Endodermal cell (in vitro differentiated cells): ENCODE measurements around the gene SEPTIN7. TPM values are rescaled to one million over a fixed set of nuclear protein-coding genes. Genes with fewer than 3 reads are reported as not detected.

Experiments
- DNase-seq: peaks from one replicate; pipeline ENCODE4 v3.0.0-alpha.2; 2017
- H3K27ac ChIP-seq: 2 replicates; pipeline ENCODE4 v1.5.1; 2013; ENCODE audit warnings: mild to moderate bottlenecking, low read depth, low read length, moderate library complexity
- H3K27me3 ChIP-seq: 2 replicates; pipeline ENCODE4 v1.6.1; 2013; ENCODE audit warnings: mild to moderate bottlenecking, low read length, moderate library complexity; ENCODE audit not compliant: insufficient read depth, control insufficient read depth, poor library complexity, severe bottlenecking
- H3K36me3 ChIP-seq: 2 replicates; pipeline ENCODE4 v1.7.0; 2013; ENCODE audit warnings: mild to moderate bottlenecking, low read length, moderate library complexity; ENCODE audit not compliant: control insufficient read depth, insufficient read depth
- H3K4me1 ChIP-seq: one replicate; pipeline ENCODE4 v1.7.0; 2013; ENCODE audit warnings: low read length; ENCODE audit not compliant: control insufficient read depth, insufficient read depth
- H3K4me3 ChIP-seq: 2 replicates; pipeline ENCODE4 v1.5.1; 2013; ENCODE audit warnings: mild to moderate bottlenecking, low read length, moderate library complexity
- H3K9ac ChIP-seq: 2 replicates; pipeline ENCODE4 v1.6.1; 2013; ENCODE audit warnings: mild to moderate bottlenecking, low read length, moderate library complexity; ENCODE audit not compliant: poor library complexity, severe bottlenecking; ENCODE audit errors: extremely low read depth
- H3K9me3 ChIP-seq: 2 replicates; pipeline ENCODE4 v1.6.1; 2013; ENCODE audit warnings: mild to moderate bottlenecking, low read length, moderate library complexity; ENCODE audit not compliant: control insufficient read depth
- H3K27ac Mint-ChIP-seq: 2 replicates; pipeline ENCODE4 v1.8.0; 2020; ENCODE audit warnings: mixed read lengths
- H3K27me3 Mint-ChIP-seq: 2 replicates; pipeline ENCODE4 v1.8.0; 2021; ENCODE audit warnings: mild to moderate bottlenecking, mixed read lengths; ENCODE audit not compliant: insufficient read depth
- H3K36me3 Mint-ChIP-seq: 2 replicates; pipeline ENCODE4 v1.8.0; 2020; ENCODE audit warnings: low read depth, mixed read lengths
- H3K4me1 Mint-ChIP-seq: 2 replicates; pipeline ENCODE4 v1.8.0; 2020; ENCODE audit warnings: mixed read lengths
- H3K4me3 Mint-ChIP-seq: 2 replicates; pipeline ENCODE4 v1.8.0; 2020; ENCODE audit warnings: mild to moderate bottlenecking, moderate library complexity, mixed read lengths
- H3K9me3 Mint-ChIP-seq: 2 replicates; pipeline ENCODE4 v1.8.0; 2020; ENCODE audit warnings: mild to moderate bottlenecking, mixed read lengths
- WGBS, 2 experiments: methylation state at CpG; one replicate each; pipeline versions ENCODE4 v1.1.5 to v1.1.7; 2013; ENCODE audit warnings: missing lambda C conversion rate in 2 of 2, mixed read lengths in 1 of 2; ENCODE audit not compliant: insufficient coverage in 1 of 2, insufficient read length in 1 of 2; 5-methylcytosine and 5-hydroxymethylcytosine counted together
- total RNA-seq, 2 donors: library from RNA; stranded (reverse); fragmentation: NEBNext Ultra II Directional in 1 of 2; extraction: Animal tissue kit (Norgen Biotek cat#: 25700) in 1 of 2; gene quantifications; 2 replicates in 1 of 2; 3 replicates in 1 of 2; pipeline ENCODE4 v1.2.1, GENCODE V29; 2021
- TF ChIP-seq, protein P1 (sequence below): fragments of 200-600 bp; sonication (generic); conservative IDR thresholded peaks from 2 replicates; pipeline ENCODE4 v1.5.0; 2021; ENCODE audit warnings: antibody characterized with exemption, mild to moderate bottlenecking

The SEPTIN7 gene
- total RNA-seq, 2 donors from 2014 or later = 206 to 216 TPM

DNA sequence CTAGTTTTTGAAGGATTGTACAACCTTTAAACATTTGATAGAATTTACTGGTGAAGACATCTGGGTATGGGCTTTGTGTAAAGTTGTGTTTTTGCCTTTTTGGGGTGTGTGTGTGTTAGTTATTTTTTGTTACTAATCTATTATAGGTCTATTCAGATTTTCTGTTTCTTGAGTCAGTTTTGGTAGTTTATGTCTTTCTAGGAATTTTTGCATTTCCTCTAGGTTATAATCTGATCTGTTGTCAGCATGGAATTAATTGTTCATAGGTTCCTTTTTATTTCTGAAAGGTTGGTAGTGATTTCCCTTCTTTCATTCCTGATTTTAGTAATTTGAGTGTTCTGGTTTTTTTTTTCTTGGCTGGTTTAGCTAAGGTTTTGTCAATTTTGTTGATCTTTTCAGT lies 17.7 kb downstream of the SEPTIN7 start:
- Mint-ChIP-seq H3K4me1 (peaks cover 25% of the 10 kb centered on the region), H3K27me3 (no peaks in the 10 kb centered on the region), H3K4me3 (no peak overlapping the region), H3K27ac (no peak overlapping the region), H3K9me3 (peaks cover 9% of the 10 kb centered on the region), H3K36me3 (peaks cover 22% of the 10 kb centered on the region)
- no peak for DNase-seq
- TF ChIP-seq, protein P1, sequence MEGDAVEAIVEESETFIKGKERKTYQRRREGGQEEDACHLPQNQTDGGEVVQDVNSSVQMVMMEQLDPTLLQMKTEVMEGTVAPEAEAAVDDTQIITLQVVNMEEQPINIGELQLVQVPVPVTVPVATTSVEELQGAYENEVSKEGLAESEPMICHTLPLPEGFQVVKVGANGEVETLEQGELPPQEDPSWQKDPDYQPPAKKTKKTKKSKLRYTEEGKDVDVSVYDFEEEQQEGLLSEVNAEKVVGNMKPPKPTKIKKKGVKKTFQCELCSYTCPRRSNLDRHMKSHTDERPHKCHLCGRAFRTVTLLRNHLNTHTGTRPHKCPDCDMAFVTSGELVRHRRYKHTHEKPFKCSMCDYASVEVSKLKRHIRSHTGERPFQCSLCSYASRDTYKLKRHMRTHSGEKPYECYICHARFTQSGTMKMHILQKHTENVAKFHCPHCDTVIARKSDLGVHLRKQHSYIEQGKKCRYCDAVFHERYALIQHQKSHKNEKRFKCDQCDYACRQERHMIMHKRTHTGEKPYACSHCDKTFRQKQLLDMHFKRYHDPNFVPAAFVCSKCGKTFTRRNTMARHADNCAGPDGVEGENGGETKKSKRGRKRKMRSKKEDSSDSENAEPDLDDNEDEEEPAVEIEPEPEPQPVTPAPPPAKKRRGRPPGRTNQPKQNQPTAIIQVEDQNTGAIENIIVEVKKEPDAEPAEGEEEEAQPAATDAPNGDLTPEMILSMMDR = no peak
- Histone ChIP-seq H3K27me3 (no peaks in the 10 kb centered on the region), H3K36me3 (peaks cover 8% of the 10 kb centered on the region), H3K4me1 (no peaks in the 10 kb centered on the region), H3K27ac (no peak overlapping the region), H3K4me3 (no peak overlapping the region), H3K9me3 (peaks cover 16% of the 10 kb centered on the region), H3K9ac (no peak overlapping the region)

DNA sequence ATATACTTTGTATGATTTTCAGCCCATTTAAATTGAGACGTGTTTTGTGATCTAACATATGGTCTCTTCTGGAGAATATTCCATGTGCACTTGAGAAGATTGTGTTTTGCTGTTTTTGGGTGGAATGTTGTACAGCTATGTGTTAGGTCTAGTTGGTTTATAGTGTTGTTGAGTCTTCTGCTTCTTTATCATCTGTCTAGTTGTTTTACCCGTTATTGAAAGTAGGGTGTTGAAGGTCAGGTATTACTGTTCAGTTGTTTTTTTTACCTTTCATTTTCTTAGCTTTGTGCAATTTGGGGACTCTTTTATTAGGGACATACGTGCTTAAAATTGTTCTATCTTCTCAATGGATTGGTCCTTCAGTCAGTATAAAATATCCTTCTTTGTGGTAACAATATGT lies 18.5 kb downstream of the SEPTIN7 start:
- H3K27ac Mint-ChIP-seq = no peak overlapping the region
- no peaks in the 10 kb centered on the region for H3K27me3 Mint-ChIP-seq
- no peak overlapping the region for H3K4me3 ChIP-seq
- no peak overlapping the region for H3K27ac ChIP-seq
- peaks cover 8% of the 10 kb centered on the region for H3K9me3 Mint-ChIP-seq
- H3K27me3 ChIP-seq = no peaks in the 10 kb centered on the region
- H3K4me3 Mint-ChIP-seq = no peak overlapping the region
- no peak for DNase-seq
- H3K9ac ChIP-seq = no peak overlapping the region
- peaks cover 19% of the 10 kb centered on the region for H3K36me3 Mint-ChIP-seq
- peaks cover 16% of the 10 kb centered on the region for H3K9me3 ChIP-seq
- H3K4me1 Mint-ChIP-seq = peaks cover 25% of the 10 kb centered on the region
- H3K4me1 ChIP-seq = no peaks in the 10 kb centered on the region
- TF ChIP-seq, protein P1 = no peak
- peaks cover 11% of the 10 kb centered on the region for H3K36me3 ChIP-seq
- WGBS, 2 experiments = 70 to 94% methylated on average over 2 to 3 of the region's 3 CpGs

- Mint-ChIP-seq H3K4me1 (peaks cover 25% of the 10 kb centered on the region), H3K27ac (no peak overlapping the region), H3K36me3 (peaks cover 13% of the 10 kb centered on the region), H3K4me3 (no peak overlapping the region), H3K27me3 (no peaks in the 10 kb centered on the region), H3K9me3 (peaks cover 2% of the 10 kb centered on the region)
- no peaks in the 10 kb centered on the region for H3K4me1 ChIP-seq
- no peak for DNase-seq
- WGBS, 2 experiments = 73% methylated on average over 2 of the region's 3 CpGs; no CpG with 5 or more reads in 1 of the 2 experiments
- peaks cover 16% of the 10 kb centered on the region for H3K9me3 ChIP-seq
- H3K36me3 ChIP-seq = peaks cover 11% of the 10 kb centered on the region
- no peaks in the 10 kb centered on the region for H3K27me3 ChIP-seq
- TF ChIP-seq, protein P1 = no peak
- no peak overlapping the region for H3K4me3 ChIP-seq
- no peak overlapping the region for H3K27ac ChIP-seq
- no peak overlapping the region for H3K9ac ChIP-seq
Measured at GRCh38 chr7:35819954-35820703, 19.3 kb downstream of the SEPTIN7 start.
